BLaER1 treated with 17β-estradiol and CSF1 and Interleukin-3, amounts not matched to agents 10 nM and 100 nM (cell line): ENCODE measurements around the gene GHRH.

Experiments
- H3K27ac ChIP-seq, 11 experiments: shearing (Covaris generic); formaldehyde crosslinking; 2 replicates each; pipeline ENCODE4 v1.8.1; 2022
- H3K27me3 ChIP-seq, 11 experiments: shearing (Covaris generic); formaldehyde crosslinking; 2 replicates each; pipeline ENCODE4 v1.8.1; 2022
- H3K36me3 ChIP-seq, 11 experiments: shearing (Covaris generic); formaldehyde crosslinking; 2 replicates each; pipeline ENCODE4 v1.8.1; 2022
- H3K4me1 ChIP-seq, 10 experiments: shearing (Covaris generic); formaldehyde crosslinking; 2 replicates each; pipeline ENCODE4 v1.8.1; 2022
- H3K4me2 ChIP-seq, 11 experiments: shearing (Covaris generic); formaldehyde crosslinking; 2 replicates each; pipeline ENCODE4 v1.8.1; 2022
- H3K4me3 ChIP-seq, 10 experiments: shearing (Covaris generic); formaldehyde crosslinking; 2 replicates each; pipeline ENCODE4 v1.8.1; 2022
- H3K9ac ChIP-seq, 11 experiments: shearing (Covaris generic); formaldehyde crosslinking; 2 replicates each; pipeline ENCODE4 v1.8.1; 2022
- H3K9me3 ChIP-seq, 11 experiments: shearing (Covaris generic); formaldehyde crosslinking; replicated peaks in 1 of 11; 2 replicates each; pipeline ENCODE4 v1.8.1; 2022
- H4K20me1 ChIP-seq, 11 experiments: shearing (Covaris generic); formaldehyde crosslinking; 2 replicates each; pipeline ENCODE4 v1.8.1; 2022
- Cebpa-rat ChIP-seq, 11 experiments: shearing (Covaris generic); IDR thresholded peaks; 2 replicates each; pipeline ENCODE4 v1.8.1; 2022

Gene GHRH

GRCh38 chr20:37251825-37252477 is 9.7 kb downstream of the GHRH start:
- no peaks in the 10 kb centered on the region for H3K36me3 ChIP-seq
- no peak overlapping the region for H3K27ac ChIP-seq
- H3K27me3 ChIP-seq: no peaks in the 10 kb centered on the region
- H3K9me3 ChIP-seq: peaks cover 0 to 8% (median 0%) of the 10 kb centered on the region in 11 experiments; a peak in 3 of 22 replicates
- TF ChIP-seq Cebpa-rat (IDR thresholded peaks at IDR 0.05): no peak
- H3K9ac ChIP-seq: no peak overlapping the region
- no peak overlapping the region for H3K4me2 ChIP-seq
- H3K4me3 ChIP-seq: no peak overlapping the region
- no peaks in the 10 kb centered on the region; a peak in 1 of 22 replicates for H4K20me1 ChIP-seq
- H3K4me1 ChIP-seq: peaks cover 0 to 12% (median 0%) of the 10 kb centered on the region in 10 experiments; a peak in 6 of 20 replicates

- no peaks in the 10 kb centered on the region for H3K27me3 ChIP-seq
- peak overlapping the region in 1 of 11 experiments; percentile 21; a peak in 1 of 22 replicates for H3K4me2 ChIP-seq
- H3K9ac ChIP-seq: no peak overlapping the region
Observed at GRCh38 chr20:37249304-37249703, 12.3 kb downstream of the GHRH start.

GRCh38 chr20:37247547-37247946 is 14.1 kb downstream of the GHRH start:
- Histone ChIP-seq H4K20me1 (peaks cover 0 to 17% (median 0%) of the 10 kb centered on the region in 11 experiments; a peak in 6 of 22 replicates), H3K27me3 (no peaks in the 10 kb centered on the region)

More at GRCh38 chr20:37249304-37249703, 12.3 kb downstream of the GHRH start:
- no peak for TF ChIP-seq Cebpa-rat (IDR thresholded peaks at IDR 0.05)
- Histone ChIP-seq H4K20me1 (peaks cover 0 to 8% (median 0%) of the 10 kb centered on the region in 11 experiments; a peak in 3 of 22 replicates), H3K4me3 (no peak overlapping the region), H3K27ac (0 out of 22 replicates have a peak overlapping the region, but pooled peaks of 1 of the 11 experiments have one; percentile 16), H3K36me3 (peaks cover 5 to 20% (median 14%) of the 10 kb centered on the region in 11 experiments; a peak in 19 of 22 replicates), H3K9me3 (peaks cover 0 to 4% (median 0%) of the 10 kb centered on the region in 11 experiments; a peak in 3 of 22 replicates), H3K4me1 (peaks cover 0 to 12% (median 0%) of the 10 kb centered on the region in 10 experiments; a peak in 6 of 20 replicates)

GRCh38 chr20:37246736-37247135 is 14.9 kb downstream of the GHRH start:
- H4K20me1 ChIP-seq: peaks cover 0 to 17% (median 0%) of the 10 kb centered on the region in 11 experiments; a peak in 5 of 22 replicates
- no peak overlapping the region for H3K9ac ChIP-seq
- H3K4me3 ChIP-seq: no peak overlapping the region
- peaks cover 31 to 45% (median 39%) of the 10 kb centered on the region in 11 experiments for H3K36me3 ChIP-seq
- H3K4me1 ChIP-seq: peaks cover 0 to 12% (median 0%) of the 10 kb centered on the region in 10 experiments; a peak in 6 of 20 replicates
- H3K27ac ChIP-seq: no peak overlapping the region
- H3K4me2 ChIP-seq: no peak overlapping the region
- no peak for TF ChIP-seq Cebpa-rat (IDR thresholded peaks at IDR 0.05)
- no peaks in the 10 kb centered on the region for H3K9me3 ChIP-seq
- H3K27me3 ChIP-seq: no peaks in the 10 kb centered on the region

More at GRCh38 chr20:37247547-37247946, 14.1 kb downstream of the GHRH start:
- H3K36me3 ChIP-seq: peaks cover 23 to 37% (median 31%) of the 10 kb centered on the region in 11 experiments
- no peak for TF ChIP-seq Cebpa-rat (IDR thresholded peaks at IDR 0.05)
- H3K4me1 ChIP-seq: peaks cover 0 to 12% (median 0%) of the 10 kb centered on the region in 10 experiments; a peak in 6 of 20 replicates
- no peak overlapping the region for H3K4me2 ChIP-seq
- H3K9ac ChIP-seq: no peak overlapping the region
- no peak overlapping the region for H3K27ac ChIP-seq
- H3K9me3 ChIP-seq: no peaks in the 10 kb centered on the region
- H3K4me3 ChIP-seq: no peak overlapping the region

- H3K36me3 ChIP-seq: peaks cover 44 to 58% (median 52%) of the 10 kb centered on the region in 11 experiments
- no peak overlapping the region for H3K9ac ChIP-seq
- H3K27ac ChIP-seq: no peak overlapping the region
- H3K9me3 ChIP-seq: no peaks in the 10 kb centered on the region
- H3K4me2 ChIP-seq: no peak overlapping the region
- H3K4me1 ChIP-seq: peaks cover 0 to 12% (median 0%) of the 10 kb centered on the region in 10 experiments; a peak in 6 of 20 replicates
- H4K20me1 ChIP-seq: peaks cover 0 to 19% (median under 1%) of the 10 kb centered on the region in 11 experiments; a peak in 7 of 22 replicates
- no peaks in the 10 kb centered on the region for H3K27me3 ChIP-seq
- no peak overlapping the region for H3K4me3 ChIP-seq
- TF ChIP-seq Cebpa-rat (IDR thresholded peaks at IDR 0.05): no peak
Observed at GRCh38 chr20:37245216-37246150, 16.1 kb downstream of the GHRH start.

GRCh38 chr20:37244572-37244957 is 17.0 kb downstream of the GHRH start:
- peaks cover 53 to 67% (median 61%) of the 10 kb centered on the region in 11 experiments for H3K36me3 ChIP-seq
- 0 out of 22 replicates have a peak overlapping the region, but pooled peaks of 1 of the 11 experiments have one; percentile 13 for H3K9ac ChIP-seq

GRCh38 chr20:37243937-37244571 is 17.6 kb downstream of the GHRH start:
- Histone ChIP-seq H3K9me3 (no peaks in the 10 kb centered on the region), H3K27me3 (no peaks in the 10 kb centered on the region), H3K9ac (no peak overlapping the region), H3K4me1 (peaks cover 0 to 9% (median 0%) of the 10 kb centered on the region in 10 experiments; a peak in 6 of 20 replicates), H3K4me2 (no peak overlapping the region), H3K36me3 (peaks cover 58 to 72% (median 66%) of the 10 kb centered on the region in 11 experiments), H4K20me1 (peaks cover 0 to 24% (median 7%) of the 10 kb centered on the region in 11 experiments; a peak in 7 of 22 replicates), H3K4me3 (no peak overlapping the region), H3K27ac (no peak overlapping the region)
- TF ChIP-seq Cebpa-rat (IDR thresholded peaks at IDR 0.05): no peak

More at GRCh38 chr20:37244572-37244957, 17.0 kb downstream of the GHRH start:
- Histone ChIP-seq H3K9me3 (no peaks in the 10 kb centered on the region), H3K4me3 (no peak overlapping the region), H3K4me2 (no peak overlapping the region), H3K27me3 (no peaks in the 10 kb centered on the region), H3K27ac (no peak overlapping the region), H3K4me1 (peaks cover 0 to 12% (median 0%) of the 10 kb centered on the region in 10 experiments; a peak in 6 of 20 replicates), H4K20me1 (peaks cover 0 to 24% (median 6%) of the 10 kb centered on the region in 11 experiments; a peak in 7 of 22 replicates)
- no peak for TF ChIP-seq Cebpa-rat (IDR thresholded peaks at IDR 0.05)
